ENCODE results near the gene FAM25A.
"Not testable (repeated sequence)": the region's sequence is repeated elsewhere in the genome, so short reads cannot be mapped to it uniquely, and the experiment has no call there.

The FAM25A gene

DNA sequence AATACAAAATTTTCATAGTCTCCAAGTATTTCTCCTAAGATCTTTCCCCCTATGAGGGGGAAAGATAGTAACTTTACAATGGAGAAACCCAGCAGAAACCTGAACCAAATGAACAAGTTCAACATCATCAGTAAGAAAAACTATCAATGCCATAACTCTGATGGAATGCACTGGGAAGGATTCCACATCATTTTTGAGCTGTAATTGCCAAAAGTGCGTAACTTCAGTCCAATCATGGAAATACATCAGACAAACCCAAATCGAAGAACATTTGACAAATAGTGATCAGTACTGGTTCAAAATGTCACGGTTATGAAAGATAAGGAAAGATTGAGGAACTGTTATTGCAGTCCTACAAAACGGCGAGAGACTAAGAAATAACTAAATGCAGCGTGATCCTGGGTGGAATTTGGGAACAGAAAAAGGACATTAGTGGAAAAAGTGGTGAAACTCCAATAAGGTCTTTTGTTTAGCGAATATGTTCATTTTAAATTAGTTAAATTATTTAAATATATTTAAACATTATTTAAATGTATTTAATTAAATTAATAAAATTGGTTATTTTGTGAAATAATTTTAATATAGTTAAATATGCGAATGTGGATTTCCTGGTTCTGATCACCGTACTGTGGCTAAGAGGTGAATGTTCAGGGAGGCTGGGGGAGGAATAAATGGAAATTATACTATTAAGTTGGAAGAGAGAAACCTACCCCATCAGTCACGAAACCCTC lies 4.9 kb upstream of the FAM25A start:
- DNase-seq: not testable (repeated sequence)

DNA sequence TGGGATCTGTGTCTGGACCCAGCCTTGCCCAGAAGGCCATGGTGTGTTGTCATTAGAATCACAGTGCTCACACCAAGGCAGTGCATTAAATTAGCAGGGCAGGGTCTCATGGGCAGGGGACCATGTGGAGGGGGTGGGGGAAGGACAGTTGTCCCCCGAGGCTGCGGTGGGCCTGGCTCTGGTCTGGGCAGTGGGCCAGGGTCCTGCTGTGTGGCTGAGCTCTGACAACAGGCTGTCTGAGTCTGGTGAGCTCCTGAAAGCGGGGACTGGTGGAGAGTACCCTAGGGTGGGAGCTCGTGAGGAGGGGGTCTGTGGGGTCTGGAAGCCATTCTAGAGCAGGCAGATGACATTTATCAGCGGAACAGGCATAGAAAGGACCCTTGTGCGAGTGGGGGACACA lies 2.0 kb upstream of the FAM25A start:
- DNase-seq: peak; percentile 46

DNA sequence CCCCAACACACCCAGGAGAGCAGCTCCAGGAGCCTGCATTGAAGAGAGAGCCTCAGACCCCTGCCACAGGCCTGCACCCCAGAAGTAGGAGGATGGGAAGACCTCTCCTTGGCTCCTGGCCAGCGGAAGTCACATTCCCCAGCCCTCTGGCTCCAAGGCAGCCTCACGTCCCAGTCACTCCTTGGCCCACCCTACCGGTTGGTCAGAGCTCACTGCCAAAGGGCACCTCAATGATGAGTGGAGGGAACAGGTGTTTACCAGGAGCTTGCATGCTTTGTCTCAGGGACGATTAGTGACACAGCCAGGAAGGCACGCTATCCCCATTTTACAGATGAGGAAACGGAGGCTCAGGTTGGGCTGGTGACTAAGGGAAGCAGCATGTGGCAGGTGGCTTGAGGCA lies 1.0 kb upstream of the FAM25A start:
- not testable (repeated sequence) for DNase-seq

DNA sequence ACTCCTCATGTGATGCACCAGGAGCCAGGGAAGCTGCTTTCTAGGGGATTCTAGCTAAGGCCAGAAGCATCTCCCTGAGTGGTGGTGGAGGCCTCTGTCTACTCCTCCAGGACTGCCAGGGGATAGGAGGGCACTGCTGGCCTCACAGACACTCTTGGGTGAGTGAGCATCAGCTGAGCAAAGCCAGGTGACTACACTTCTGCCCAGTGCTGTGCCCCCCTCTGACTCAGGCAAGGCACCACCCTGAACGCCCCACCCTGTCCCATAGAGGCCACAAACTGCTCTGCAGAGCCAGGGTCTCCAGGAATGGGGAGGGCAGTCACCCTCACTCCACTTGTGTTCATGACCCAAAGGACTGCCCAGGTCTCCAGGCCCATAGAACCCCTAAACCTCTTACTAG lies 590 bp upstream of the FAM25A start:
- DNase-seq: not testable (repeated sequence)

DNA sequence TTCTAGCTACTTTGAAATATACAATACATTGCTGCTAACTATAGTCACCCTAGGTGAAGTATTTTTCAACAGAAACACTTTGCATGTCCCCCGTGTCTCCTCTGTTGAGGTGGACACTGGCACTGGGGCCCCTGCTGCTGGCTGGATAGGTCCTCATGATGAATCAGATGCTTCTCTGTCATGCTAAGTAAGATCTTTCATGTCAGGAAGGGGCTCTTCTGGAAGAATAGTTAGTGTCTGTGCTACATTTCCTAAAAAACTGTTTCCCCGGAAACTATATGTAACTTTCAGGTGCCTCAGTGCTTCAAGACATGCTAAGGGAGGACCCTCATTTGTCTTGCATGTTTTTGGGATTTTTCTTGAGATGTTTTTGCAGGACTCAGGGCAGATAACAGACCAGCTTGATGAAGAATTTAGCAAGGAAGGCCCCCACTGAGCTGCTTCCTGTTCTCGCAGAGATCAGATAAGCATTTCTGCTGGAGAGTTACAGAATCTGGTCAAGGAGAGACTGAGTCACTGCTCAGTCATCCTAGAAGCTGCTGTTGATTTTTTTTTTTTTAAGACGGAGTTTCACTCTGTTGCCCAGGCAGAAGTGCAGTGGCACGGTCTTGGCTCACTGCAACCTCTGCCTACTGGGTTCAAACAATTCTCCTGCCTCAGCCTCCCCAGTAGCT lies 5.3 kb downstream of the FAM25A start:
- not testable (repeated sequence) for DNase-seq

DNA sequence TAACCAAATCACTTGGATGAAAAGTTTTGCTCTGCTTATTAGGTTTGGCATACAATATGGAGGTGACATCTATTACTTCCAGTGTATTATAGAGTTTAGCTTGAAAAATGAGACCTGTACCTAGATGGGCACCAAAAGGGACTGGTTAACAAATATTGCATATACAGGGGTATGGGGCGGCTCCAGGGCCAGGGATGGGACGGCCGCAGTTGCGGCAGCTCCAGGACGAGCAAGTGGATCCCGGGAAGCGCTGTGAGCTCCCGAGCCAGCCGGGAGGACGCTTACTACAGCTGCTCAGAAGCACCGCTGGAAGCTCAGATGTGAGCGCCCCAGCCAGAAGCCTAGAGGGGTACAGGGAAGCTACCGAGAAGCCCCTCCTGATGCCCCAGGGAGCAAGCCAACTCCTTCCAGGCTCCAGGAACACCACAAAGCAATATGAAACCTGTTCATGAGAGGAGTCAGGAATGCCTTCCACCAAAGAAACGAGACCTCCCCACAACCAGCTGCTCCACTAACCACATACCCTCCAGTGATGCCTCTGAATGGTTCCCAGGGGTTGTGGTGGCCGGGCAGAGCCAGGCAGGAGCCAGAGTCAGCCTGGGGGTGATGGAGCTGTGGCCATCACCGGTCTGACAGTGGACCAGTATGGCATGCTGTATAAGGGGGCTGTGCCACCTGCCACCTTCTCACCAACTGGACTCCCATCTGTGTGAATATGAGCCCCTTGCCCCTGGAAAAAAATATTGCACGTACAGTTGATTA lies 6.8 kb downstream of the FAM25A start:
- DNase-seq: not testable (repeated sequence)

DNA sequence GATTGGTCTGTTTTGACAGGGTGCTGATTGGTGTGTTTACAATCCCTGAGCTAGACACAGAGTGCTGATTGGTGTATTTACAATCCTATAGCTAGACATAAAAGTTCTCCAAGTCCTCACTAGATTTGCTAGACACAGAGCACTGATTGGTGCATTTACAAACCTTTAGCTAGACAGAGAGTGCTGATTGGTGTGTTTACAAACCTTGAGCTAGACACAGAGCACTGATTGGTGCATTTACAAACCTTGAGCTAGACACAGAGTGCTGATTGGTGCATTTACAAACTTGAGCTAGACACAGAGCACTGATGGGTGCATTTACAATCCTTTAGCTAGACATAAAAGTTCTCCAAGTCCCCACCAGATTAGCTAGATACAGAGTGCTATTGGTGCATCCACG lies 10.3 kb downstream of the FAM25A start:
- DNase-seq: not testable (repeated sequence)

DNA sequence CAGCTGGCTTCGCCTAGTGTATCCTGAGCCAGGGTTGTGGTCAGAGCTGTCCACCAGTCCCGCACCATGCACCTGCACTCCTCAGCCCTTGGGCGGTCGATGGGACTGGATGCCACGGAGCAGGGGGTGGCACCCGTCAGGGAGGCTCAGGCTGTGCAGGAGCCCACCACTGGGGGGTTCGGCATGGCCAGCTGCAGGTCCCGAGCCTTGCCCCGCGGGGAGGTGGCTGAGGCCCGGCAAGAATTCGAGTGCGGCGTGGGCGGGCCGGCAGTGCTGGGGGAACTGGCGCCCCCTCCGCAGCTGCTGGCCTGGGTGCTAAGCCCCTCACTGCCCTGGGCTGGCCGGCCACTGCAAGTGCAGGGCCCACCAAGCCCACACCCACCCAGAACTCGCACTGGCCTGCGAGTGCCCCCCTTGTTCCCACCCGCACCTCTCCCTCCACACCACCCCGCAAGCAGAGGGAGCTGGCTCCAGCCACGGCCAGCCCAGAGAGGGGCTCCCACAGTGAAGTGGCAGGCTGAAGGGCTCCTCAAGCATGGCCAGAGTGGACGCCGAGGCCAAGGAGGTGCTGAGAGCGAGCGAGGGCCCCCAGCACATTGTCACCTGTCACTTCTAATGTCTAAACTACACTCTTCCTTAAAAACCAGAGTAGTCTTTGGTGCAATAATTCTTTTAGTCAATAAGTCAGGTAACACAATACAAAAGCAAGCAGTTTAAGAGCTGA lies 11.0 kb downstream of the FAM25A start:
- no peak for DNase-seq

DNA sequence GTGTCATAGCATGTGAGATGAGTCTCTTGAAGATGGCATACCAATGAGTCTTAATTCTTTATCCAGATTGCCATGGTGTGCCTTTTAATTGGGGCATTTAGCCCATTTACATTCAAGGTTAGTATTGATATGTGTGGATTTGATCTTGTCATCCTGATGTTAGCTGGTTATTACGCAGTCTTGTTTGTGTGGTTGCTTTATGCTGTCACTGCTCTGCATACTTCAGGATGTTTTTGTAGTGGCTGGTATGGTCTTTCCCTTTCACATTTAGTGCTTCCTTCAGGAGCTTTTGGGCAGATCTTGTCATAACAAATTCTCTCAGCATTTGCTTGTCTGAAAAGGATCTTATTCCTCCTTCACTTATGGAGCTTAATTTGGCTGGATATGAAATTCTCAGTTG lies 16.5 kb downstream of the FAM25A start:
- DNase-seq: no peak

DNA sequence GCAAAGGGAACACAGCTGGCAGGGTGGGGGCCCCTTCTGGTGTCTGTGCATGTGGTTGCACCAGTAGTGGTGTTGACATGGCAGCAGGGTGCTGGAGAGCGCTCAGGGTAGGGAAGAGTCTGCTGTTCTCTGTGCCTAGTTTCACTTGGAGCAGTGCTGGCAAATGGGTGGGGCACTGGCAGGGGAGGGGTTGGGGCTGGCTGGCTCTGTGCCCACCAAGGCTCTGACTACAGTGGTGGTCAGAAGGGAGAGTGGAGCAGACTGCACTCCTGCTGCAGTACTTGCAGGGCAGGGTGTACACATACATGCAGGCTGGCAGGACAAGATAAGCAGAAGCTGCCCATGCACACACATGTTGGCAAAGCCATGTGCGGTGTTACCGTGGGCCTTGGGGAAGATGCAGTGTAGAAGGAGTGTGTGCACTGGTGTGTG lies 18.2 kb downstream of the FAM25A start:
- peak; percentile 61 for DNase-seq

DNA sequence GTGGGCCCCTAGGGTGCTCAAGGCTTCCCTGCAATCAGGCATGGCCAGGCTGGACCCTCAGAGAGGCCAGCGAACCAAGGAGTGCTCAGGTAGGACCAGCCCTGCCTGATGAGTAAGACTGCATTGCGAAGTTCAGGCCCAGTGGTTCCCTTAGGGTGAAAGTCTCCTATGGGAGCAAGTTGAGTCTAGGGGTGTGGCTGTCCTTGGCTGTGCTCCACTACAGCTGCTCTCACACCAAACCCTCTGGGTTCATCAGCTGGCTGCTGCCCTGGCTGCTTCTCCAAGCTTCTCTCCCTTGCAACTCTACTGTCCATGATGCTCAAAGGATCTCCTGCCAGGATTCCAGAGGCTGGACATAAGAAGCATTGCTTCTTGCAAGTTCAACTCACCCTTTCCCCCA lies 18.7 kb downstream of the FAM25A start:
- DNase-seq: peak; percentile 2

DNA sequence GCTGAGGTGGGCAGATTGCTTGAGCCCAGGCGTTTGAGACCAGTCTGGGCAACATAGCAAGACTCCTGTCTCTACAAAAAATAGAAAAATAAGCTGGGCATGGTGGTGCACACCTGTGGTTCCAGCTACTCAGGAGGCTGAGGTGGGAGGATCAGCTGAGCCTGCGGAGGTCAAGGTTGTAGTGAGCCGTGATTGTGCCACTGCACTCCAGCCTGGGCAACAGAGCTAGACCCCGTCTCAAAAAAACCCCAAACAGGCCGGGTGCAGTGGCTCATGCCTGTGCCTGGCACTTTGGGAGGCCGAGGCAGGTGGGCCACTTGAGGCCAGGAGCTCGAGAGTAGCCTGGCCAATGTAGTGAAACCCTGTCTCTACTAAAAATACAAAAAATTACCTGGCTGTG lies 23.5 kb downstream of the FAM25A start:
- not testable (repeated sequence) for DNase-seq

DNA sequence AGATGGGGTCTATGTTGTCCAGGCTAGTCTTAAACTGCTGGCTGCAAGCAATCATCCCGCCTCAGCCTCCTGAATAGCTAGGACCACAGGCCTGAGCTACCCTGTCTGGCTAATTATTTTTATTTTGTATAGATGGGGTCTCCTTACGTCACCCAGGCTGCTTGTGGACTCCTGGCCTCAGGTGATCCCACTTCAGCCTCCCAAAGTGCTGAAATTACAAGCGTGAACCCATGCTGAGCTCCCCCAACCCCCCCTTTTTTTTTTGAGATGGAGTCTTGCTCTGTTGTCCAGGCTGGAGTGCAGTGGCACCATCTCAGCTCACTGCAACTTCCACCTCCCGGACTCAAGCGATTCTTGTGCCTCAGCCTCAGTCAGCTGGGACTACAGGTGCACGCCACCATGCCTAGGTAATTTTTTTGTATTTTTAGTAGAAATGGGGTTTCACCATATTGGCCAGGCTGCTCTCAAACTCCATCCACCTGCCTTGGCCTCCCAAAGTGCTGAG lies 25.4 kb downstream of the FAM25A start:
- no peak for DNase-seq

DNA sequence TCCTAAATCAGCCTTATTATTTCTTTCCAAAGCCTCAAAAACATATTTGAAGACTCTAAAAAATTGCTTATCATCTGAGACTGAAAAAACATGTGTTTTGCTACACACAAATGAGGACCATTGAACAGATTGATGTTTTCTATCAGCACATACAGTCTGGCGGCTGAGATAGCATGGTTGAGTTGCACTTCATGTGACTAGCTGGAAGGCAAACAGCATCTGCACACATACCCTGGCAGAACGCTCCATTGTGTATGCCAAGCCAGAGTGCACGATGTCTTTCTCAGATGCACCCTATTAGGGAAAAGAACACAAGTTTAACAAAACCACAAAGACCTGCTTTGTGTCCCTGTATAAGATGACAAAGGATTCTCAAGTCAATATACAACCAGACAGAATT lies 33.0 kb downstream of the FAM25A start:
- DNase-seq: peak; percentile 17

DNA sequence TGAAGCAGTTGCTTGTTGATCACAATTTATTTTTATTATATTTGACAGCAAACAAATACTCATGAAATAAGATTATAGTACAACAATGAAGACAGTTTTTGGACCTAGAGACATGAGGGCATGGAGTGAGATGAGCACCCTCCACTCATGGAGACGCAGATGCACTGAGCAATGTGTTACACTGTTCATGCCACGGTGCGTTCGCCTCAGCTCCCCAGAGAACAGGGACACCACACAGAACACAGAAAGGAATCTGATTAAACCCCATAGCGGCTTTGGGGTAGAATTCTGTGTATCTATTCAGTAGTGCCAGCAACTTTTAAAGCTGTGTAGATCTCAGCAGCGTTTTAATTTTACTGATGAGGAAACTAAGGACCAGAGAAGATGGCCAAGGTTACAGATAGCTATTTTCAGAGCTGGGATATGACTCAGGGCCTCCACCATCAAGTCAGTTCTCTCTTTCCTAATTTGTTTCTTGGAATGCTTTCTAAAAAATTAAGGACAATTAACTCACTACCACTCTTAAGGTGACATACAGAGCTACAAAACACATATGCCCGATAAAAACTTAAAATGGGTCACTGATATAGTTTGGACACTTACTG lies 33.6 kb downstream of the FAM25A start:
- DNase-seq: no peak

DNA sequence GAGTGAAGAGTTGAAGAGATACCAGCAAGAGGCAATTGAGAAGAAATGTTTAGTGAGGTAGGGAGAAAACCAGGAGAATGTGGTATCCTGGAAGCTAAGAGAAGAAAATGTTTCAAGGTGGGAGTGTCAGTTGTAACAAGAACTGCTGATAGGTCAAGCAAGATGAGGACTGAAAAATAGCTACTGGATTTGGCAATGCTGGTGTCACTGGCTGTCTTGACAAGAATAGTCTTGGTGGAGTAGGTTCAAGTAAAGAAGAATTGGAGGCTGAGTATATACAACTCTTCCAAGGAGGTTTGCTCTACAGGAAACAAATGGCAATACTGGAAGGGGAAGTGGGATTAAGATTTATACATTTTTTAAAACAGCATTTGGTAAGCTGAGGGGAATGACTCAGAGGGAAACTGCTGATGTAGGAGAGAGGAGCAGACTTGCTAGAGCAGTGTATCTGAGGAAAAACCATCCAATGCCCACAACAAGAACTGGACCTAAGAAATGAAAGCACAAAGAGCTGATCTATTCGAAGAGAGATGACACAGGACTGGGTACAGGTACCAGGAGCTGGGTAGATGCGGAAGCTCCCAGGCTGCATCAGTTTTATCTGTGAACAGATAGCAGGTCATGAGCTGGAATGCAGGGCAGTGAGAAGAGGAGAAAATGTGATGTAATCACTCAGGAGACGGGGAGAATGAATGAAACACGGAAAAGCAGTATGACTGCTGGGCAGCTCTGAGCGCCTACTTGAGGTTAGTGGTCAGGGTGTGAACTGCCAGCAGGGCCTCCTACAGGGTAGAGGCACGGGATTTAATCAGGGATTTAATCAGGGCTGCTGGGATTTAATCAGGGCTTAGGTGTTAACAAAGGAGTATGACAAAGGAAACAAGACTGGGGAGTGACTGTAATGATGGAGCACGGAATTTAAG lies 34.5 kb downstream of the FAM25A start:
- DNase-seq: no peak

DNA sequence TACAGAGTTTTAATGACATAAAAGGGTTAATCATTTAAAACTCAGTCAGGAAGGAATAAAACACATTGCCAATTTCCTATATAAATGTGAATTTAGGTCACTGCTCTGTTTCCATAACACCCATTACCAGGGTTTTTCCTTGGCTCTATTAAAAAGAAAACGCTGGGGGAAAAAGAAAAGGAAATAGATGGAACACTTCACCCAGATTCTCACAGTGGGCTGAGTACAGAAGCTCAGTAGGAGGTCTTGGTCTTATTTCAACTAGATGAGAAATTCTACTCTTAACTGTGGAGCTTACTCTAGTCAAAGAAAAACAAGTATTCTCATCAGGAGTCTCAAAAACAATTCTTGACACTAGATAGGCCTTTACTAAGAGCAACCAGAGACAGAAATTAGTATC lies 38.1 kb downstream of the FAM25A start:
- no peak for DNase-seq

DNA sequence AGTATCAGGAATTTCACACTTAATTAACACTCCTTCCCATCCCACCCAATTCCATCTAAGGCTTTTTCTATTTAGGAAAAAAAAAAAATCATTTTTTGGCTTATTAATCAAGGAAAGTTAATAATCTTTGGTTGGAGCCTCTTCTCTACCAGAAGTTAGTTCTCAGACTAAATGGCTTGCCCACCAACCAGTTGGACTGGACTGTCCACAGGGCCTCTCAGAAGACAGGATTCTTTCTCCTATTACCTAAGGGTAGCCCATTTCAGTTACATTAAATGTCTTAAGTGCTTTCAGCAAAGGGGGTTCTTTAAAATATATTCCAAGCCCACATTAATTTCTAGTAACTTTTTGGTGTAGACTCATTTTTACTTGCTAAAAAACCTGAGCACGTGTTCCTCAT lies 39.3 kb downstream of the FAM25A start:
- DNase-seq: no peak

DNA sequence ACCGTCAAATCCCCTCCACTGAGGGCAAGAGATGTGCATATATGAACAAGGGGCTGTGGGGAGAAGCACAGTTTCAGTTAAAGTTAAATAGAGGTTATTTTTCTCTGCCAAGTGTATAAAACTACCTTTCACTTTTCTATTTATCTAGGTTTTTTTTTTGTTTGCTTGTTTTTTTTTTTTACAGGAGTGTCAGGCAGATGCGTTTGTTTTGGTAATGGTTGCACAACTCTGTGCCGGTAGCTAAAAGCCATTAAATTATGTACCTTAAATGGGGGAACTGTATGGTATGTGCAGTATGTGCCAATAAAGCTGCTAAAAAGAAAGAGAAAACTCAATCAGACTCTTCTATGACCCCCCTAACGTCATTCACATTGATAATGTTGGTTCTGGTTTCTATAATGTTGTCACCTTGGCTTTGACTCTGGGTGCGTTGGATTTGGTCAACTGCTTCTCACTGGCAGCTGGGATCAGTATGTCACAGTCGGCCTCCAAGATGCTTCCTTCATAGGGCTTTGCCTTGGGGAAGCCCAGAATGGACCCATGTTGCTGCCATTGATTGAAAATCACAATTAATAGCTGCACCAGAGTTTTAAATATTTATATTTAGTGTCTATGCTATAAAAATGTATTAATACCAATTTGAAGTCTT lies 40.3 kb downstream of the FAM25A start:
- no peak for DNase-seq

DNA sequence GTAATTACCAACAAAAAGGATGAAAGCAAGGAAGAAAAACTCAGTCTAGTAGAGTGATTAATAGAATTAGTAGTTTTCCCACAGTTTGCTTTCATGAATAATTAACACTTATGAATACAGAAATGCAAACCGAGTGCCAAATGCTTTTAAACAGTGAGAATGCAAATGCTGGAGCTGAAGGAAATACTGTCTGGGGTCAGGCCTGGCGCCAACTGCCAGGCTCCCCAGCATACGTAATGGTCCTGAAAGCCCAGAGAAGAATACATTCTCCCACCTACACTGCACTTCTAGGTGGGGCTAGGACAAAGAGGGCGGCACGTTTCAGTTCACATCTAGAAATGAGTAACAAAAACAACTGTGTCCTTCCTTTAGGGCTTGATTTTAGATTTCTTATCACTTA lies 44.6 kb downstream of the FAM25A start:
- no peak for DNase-seq

DNA sequence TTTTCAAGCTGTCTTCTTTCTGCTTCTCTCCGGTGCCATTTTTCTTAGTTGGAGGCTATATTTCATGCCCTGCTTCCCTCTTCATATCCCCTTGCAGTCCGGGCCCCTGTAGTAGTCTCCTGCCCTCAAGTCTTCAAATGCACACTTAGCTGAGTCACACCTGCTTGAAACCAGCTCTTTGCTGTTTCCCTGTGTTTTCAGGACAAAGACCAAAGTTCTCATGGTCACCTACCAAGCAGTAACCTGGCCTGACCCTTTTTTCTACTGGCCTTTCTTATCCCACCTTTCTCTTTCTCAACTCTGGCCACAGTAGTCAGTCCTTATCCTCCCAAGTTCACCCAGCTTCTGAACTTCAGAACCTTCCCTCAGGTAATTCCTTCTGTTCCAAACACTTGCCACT lies 46.1 kb downstream of the FAM25A start:
- DNase-seq: no peak

Data from NCI-H69 (cell line).